Endometrial microvascular endothelial cells (primary cell): ENCODE measurements around the gene PPA1. TPM values are rescaled to one million over a fixed set of nuclear protein-coding genes. Genes with fewer than 3 reads are reported as not detected.
"Not testable (repeated sequence)": the region's sequence is repeated elsewhere in the genome, so short reads cannot be mapped to it uniquely, and the experiment has no call there.

Experiments used
- in situ Hi-C: cut with HindIII; loops from 2 replicates; pipeline ENCODE4 v1.10.0; 2017; ENCODE audit warnings: low sequenced_read_pairs, low pct_unique_long_range_greater_than_20kb; ENCODE audit errors: inconsistent ontology term
- total RNA-seq: library from RNA; depleted of rRNA; stranded (reverse); fragments of >200 nt; gene quantifications from one replicate; pipeline ENCODE4 v1.2.3, GENCODE V29; 2015; ENCODE audit errors: inconsistent ontology term

Gene PPA1
- total RNA-seq: 222 TPM

DNA sequence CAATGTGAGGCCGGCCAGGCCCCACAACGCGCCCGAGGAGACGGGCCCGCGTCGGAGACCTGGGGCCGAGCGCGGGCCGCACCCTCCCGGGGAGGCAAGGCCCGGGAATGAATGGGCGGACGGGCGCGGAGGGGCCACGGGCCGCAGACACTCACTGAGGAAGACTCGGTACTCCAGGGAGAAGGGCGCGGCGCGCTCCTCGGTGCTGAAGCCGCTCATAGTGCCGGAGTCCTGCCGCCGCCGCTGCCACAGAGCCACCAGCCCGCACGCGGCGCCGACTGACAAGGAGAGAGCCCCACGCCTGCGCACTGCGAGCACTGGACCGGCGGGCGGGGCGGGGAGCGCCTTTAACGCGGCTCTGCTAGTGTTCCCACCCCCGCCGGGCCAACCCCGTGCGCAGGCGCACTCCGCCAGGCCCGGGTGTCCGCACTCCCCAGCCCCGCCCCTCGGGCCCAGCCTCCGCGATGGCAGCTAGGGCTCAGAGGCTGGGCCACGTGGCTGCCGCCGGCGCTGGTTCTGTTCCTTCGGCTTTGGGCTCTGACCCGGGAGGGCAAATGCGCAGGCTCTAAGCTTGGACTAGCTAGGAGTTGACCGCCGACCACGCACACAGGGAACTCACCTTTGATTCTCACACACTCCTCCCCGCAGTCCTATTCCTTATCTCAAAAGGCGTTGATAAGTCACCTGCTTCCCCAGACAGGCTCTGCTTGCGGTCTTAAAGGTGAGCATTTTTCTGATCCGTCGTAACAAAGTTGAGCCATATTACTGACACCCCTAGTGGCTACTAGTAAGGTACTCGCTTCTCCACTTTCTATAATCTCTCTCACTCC, at the start of gene PPA1:
Gene PPA1 (minus strand): TSS at position 321 of the 830 bp plus-strand sequence. CDS start 102 bp downstream, at position 219.
- in situ Hi-C loops: no loop called here

DNA sequence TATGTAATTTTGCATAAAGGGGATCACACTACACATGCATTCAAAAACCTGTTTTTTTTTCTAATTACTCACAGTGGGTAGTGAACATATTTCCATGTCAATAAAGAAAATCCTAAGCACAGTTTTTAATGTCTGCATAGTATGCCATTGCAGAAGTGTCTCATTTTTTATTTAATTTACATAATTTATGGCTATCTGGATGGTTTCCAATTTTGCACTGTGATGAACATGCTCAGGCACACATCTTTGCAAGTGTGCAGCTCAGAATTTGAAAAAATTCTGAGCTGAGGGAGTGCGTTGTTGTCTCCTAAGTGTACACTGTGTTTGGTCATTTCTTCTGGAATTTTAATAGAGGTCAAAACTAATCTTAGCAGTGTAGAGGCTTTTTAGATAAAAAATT, 48.4 kb upstream of the PPA1 start:
- in situ Hi-C loops: no loop called here

DNA sequence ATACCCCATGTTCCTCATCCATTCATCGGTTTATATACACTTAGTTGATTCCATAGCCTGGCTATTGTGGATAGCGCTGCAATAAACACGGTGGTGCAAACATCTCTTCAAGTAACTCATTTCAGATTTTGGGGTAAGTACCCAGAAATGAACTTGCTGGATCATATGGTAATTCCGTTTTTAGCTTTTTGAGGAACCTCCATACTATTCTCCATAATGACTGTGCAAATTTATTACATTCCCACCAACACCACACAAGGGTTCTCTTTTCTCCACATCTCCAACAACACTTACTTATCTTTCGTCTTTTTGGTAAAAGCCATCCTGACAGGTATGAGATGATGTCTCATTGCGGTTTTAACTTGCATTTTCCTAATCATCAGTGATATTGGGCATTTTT, 46.9 kb upstream of the PPA1 start:
- in situ Hi-C loops: no loop called here

GRCh38 chr10:70277396-70278030, 44.3 kb upstream of the PPA1 start:
- in situ Hi-C loops: no loop called here

GRCh38 chr10:70274643-70275042, 41.4 kb upstream of the PPA1 start:
- in situ Hi-C loops: no loop called here

- in situ Hi-C loops: no loop called here
Measured at GRCh38 chr10:70272925-70273316, 39.7 kb upstream of the PPA1 start.

- in situ Hi-C loops: no loop called here
Measured at GRCh38 chr10:70271996-70272924, 39.0 kb upstream of the PPA1 start.

GRCh38 chr10:70270952-70271351, 37.7 kb upstream of the PPA1 start:
- in situ Hi-C loops: no loop called here

DNA sequence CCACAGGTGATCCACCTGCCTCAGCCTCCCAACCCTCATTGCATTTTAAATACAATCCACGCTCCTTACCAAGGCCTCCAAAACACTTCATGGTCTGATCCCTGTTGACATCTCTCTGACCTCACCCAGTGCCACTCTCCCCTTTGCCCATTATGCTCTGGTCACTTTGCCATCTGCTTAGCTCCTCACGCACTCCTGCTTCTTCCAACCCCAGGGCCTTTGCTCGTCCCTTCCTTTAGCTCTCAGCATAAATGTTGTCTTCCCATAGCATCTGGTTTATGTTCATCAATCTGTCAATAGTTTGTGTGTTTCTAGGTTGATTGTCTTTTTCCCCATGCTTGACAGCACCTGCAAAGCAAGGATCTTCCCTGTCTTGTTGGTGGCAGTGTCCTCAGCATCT, 36.5 kb upstream of the PPA1 start:
- in situ Hi-C loops: no loop called here

DNA sequence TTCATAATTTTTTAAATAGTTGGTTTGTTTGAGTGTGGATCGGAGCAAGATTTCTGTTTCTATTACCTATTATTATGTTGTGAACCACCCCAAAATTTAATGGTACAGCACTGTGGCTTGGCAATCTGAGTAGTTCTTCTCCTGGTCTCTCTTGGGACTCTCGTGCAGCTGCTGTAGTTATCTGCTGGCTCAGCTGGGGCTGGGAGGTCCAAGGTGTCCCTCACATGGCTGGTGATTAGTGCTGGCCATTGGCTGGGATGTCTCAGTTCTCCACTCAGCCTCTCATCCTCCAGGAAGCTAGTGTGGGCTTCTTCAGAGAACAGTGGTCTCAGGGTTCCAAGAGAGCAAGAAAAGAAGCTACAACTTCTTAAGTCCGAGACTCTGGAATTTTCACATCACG, 35.1 kb upstream of the PPA1 start:
- in situ Hi-C loops: no loop called here

DNA sequence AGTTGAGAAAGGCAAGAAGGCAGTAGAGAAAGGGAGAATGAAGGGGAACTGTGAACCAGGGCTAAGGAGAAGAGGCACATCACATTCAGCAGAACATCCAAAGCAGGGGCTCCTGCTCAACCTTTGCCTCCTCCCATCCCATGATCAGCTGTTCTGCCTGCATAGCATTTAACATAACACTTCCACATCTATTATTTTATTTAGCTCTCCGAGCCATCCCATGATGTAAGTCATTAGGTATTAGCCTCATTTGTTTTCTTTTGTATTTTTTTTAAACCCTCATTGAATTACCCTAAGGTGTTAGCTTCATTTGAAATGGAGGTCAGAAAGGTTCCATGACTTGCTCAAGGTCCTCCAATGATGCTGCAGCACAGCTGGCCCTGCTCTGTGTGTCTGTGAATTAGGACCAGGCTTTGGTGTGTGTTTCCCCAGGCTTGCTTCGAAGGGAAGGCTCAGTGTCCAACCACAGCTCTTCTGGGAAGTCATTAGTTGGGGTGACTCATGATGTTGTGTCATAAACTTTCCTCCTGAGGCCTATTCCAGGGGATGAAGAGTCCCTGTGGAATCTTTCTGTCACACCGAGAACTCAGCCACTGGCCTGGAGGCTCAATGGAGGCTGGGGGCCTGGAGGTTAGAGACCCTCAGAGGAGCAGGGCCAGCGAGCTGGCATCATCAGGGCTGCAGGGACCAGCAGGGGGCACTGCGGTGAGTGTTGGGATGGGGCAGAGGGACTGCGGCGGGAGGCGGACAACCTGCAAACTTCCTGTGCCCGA, 34.1 kb upstream of the PPA1 start:
- in situ Hi-C loops: no loop called here

GRCh38 chr10:70266701-70267100, 33.5 kb upstream of the PPA1 start:
- in situ Hi-C loops: no loop called here

DNA sequence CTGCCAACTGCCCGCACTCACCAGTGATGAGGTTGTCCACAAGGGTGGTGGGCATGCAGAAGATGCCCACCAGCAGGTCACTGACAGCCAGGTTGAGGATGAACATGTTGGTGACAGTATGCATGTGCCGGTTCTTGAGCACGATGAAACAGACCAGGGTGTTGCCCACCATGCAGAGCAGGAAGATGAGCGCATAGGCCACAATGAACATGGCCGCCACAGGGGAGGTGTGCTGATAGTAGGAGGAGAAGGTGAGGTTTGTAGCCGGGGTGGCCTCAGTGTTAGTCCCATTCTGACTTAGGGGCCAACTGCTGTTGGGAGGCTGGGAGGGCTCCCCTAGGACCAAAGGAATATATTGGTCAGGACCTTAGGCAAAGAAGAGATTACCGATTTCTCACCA, 32.8 kb upstream of the PPA1 start:
- in situ Hi-C loops: no loop called here

DNA sequence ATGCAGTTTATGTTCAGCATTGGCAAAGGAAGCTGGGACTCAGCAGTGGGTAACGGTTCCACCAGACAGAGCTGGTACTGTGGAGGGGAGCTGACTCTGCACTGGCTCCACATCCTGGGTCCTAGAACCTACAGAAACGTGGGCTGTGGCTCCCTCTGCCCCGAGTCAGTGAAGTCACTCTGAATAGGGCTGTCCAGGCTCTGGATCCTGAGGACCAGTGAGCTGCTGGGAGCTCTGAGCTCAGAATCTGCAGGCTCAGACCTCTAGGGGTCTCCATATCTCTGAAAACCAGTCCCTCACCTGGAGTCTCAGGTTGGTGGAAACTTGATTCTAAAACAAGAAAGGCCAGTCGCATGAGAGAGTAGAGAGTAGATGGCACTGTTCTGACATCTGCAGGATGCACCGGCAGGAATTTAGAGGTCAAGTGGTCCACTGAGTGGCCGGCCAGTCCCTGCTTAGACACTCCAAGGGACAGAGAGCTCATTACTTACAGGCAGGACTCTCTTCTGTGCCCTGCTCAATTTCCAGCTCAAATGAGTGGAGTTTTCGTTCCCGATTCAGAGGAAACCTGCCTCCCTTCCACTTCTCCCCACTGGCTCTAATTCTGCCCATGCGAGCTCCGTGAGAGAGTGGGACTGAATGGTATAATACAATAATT, 31.9 kb upstream of the PPA1 start:
- in situ Hi-C loops: no loop called here

DNA sequence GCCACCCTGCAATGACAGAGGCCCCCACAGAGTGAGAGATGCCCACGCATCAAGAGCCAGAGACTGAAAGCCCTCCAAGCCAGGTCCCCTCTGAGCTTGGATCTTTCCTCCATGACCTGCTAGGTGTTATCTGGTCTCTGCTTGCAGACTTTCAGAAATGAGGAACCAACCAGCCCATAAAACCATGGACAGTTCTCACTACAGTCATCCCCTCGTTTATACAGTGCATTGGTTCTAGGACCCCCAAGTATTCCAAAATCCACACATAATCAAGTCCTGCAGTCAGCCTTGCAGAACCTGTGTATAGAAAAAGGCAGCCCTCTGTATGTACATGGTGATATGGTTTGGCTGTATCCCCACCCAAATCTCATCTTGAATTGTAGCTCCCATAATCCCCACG, 27.5 kb upstream of the PPA1 start:
- in situ Hi-C loops: no loop called here

GRCh38 chr10:70260259-70260658, 27.0 kb upstream of the PPA1 start:
- in situ Hi-C loops: no loop called here

GRCh38 chr10:70258216-70258615, 25.0 kb upstream of the PPA1 start:
- in situ Hi-C loops: no loop called here

DNA sequence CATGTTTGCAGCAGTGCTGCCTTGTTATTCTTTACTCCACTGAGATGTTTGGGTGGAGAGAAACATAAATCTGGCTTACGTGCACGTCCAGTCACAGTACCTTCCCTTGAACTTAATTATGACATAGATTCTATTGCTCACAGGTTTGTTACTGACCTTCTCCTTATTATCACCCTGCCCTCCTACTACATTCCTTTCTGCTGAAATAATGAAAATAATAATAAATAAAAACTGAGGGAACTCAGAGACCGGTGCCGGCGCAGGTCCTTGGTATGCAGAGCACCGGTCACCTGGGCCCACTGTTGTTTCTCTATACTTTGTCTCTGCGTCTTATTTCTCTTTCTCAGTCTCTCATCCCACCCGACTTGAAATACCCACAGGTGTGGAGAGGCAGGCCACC, 24.6 kb upstream of the PPA1 start:
- in situ Hi-C loops: not testable (repeated sequence)
